HG03064 (cell line): ENCODE data around the gene MICAL2.

Experiments used
- ATAC-seq: cut with Tn5 transposase; IDR thresholded peaks from one replicate; pipeline ENCODE4 v1.9.1; 2021; ENCODE audit warnings: low read depth; ENCODE audit not compliant: unreplicated experiment

Gene MICAL2

GRCh38 chr11:12291313-12291712 is 180.9 kb downstream of the MICAL2 start:
- ATAC-seq = no peak

- no peak for ATAC-seq
Observed at GRCh38 chr11:12291766-12292165, 181.4 kb downstream of the MICAL2 start.

GRCh38 chr11:12292766-12293165 is 182.4 kb downstream of the MICAL2 start:
- no peak for ATAC-seq

- ATAC-seq = no peak
Observed at GRCh38 chr11:12293486-12293885, 183.1 kb downstream of the MICAL2 start.

GRCh38 chr11:12294613-12295012 is 184.2 kb downstream of the MICAL2 start:
- ATAC-seq = no peak

GRCh38 chr11:12295943-12296342 is 185.6 kb downstream of the MICAL2 start:
- no peak for ATAC-seq

- no peak for ATAC-seq
Observed at GRCh38 chr11:12298610-12299009, 188.2 kb downstream of the MICAL2 start.

- ATAC-seq = no peak
Observed at GRCh38 chr11:12301379-12301778, 191.0 kb downstream of the MICAL2 start.

GRCh38 chr11:12303421-12304149 is 193.2 kb downstream of the MICAL2 start:
- ATAC-seq = no peak

GRCh38 chr11:12306830-12307229 is 196.4 kb downstream of the MICAL2 start:
- no peak for ATAC-seq

GRCh38 chr11:12312132-12312531 is 201.7 kb downstream of the MICAL2 start:
- no peak for ATAC-seq
